VCaP (cell line): ENCODE results near the gene MOXD1.
"Not testable (repeated sequence)": the region's sequence is repeated elsewhere in the genome, so short reads cannot be mapped to it uniquely, and the experiment has no call there.

Experiments used
- H3K27ac ChIP-seq: fragments of 450-650 bp; 2 replicates; pipeline ENCODE4 v1.5.1; 2017
- TF ChIP-seq, protein P1 (sequence below): fragments of 450-650 bp; conservative IDR thresholded peaks from 2 replicates; pipeline ENCODE4 v1.5.1; 2017; ENCODE audit warnings: mild to moderate bottlenecking, moderate library complexity

Gene MOXD1

DNA sequence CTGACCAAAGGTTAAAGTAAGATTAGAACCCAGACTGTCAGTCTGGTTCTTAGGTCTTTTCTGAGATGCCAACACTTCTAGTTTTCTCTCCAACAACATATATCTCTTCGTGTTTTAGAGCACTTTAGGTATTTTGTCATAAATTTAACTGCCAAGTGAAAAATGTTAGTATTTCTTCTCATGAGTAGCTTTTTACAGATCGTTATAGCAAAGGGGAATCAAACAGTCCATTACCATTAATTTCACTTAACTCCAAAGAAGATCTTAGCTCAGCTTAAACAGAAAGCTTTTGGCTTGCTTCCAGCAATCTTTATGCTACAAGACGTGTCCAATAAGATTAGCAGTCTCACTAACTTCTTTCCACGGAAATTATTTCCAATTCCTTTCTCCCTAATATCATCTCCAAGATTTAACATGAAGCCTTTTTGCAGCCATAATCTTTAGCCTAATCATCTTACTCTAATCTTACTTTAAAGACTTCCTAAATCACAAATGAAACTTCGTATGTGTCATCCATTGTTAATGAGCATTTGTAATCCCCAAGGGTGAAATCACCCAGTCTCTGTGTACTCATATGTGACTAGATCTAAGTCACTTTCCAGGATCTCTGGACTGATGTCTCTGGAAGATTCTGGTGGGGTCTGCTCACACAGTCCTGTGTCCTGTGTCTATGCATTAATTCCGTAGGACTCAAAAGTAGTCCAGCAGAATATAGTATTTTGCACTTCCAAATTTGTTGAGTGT is 38.7 kb downstream of the MOXD1 start:
- no peak overlapping the region for H3K27ac ChIP-seq
- TF ChIP-seq, protein P1, sequence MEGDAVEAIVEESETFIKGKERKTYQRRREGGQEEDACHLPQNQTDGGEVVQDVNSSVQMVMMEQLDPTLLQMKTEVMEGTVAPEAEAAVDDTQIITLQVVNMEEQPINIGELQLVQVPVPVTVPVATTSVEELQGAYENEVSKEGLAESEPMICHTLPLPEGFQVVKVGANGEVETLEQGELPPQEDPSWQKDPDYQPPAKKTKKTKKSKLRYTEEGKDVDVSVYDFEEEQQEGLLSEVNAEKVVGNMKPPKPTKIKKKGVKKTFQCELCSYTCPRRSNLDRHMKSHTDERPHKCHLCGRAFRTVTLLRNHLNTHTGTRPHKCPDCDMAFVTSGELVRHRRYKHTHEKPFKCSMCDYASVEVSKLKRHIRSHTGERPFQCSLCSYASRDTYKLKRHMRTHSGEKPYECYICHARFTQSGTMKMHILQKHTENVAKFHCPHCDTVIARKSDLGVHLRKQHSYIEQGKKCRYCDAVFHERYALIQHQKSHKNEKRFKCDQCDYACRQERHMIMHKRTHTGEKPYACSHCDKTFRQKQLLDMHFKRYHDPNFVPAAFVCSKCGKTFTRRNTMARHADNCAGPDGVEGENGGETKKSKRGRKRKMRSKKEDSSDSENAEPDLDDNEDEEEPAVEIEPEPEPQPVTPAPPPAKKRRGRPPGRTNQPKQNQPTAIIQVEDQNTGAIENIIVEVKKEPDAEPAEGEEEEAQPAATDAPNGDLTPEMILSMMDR = no peak

- TF ChIP-seq, protein P1 = no peak
- no peak overlapping the region for H3K27ac ChIP-seq
Measured at GRCh38 chr6:132361101-132361500, 40.2 kb downstream of the MOXD1 start.

DNA sequence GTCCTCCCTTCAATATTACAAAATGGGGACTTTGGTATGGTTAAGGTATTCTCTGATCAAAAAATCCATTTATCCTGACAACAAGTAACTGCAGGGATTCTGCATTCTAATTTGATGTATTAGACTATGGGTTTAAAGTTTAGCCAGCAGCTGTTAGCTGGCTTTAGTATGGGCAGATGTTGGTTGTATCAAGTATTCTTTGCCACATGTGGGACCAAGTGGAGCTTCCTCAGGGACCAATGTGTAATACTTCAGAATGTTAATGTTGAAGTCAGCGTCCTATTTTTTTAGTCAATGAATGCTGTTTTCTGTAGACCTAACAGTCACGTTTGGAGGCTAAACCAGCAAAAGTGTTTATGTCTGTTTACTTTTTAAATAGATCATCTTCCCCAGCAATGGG is 41.4 kb downstream of the MOXD1 start:
- TF ChIP-seq, protein P1 = no peak
- no peak overlapping the region for H3K27ac ChIP-seq

- H3K27ac ChIP-seq = no peak overlapping the region
- TF ChIP-seq, protein P1 = no peak
Measured at GRCh38 chr6:132357120-132357519, 44.2 kb downstream of the MOXD1 start.

DNA sequence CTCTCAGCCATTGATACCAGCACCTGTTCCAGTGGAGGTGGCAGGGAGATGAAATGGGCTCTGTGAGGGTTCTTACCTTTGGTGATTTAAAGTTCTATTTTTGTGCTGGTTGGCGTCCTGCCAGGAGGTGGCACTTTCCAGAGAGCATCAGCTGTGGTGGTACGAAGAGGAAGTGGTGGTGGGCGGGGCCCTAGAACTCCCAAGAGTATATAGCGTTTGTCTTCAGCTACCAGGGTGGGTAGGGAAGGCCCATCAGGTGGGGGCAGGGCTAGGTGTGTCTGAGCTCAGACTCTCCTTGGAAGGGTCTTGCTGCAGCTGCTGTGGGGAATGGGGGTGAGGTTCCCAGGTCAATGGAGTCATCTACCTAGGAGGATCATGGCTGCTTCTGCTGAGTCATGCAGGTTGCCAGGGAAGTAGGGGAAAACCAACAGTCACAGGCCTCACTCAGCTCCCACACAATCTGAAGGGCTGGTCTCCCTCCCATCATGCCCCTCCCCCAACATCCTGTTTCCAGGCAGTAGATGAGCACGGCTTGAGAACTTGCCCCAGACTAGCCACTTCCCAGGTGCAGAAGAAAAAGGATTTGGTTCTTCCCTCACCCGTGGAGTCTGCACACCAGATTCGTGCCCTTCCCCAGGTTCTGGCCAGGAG is 46.6 kb downstream of the MOXD1 start:
- no peak overlapping the region for H3K27ac ChIP-seq
- TF ChIP-seq, protein P1 = no peak

GRCh38 chr6:132351986-132352385 is 49.3 kb downstream of the MOXD1 start:
- H3K27ac ChIP-seq = not testable (repeated sequence)

DNA sequence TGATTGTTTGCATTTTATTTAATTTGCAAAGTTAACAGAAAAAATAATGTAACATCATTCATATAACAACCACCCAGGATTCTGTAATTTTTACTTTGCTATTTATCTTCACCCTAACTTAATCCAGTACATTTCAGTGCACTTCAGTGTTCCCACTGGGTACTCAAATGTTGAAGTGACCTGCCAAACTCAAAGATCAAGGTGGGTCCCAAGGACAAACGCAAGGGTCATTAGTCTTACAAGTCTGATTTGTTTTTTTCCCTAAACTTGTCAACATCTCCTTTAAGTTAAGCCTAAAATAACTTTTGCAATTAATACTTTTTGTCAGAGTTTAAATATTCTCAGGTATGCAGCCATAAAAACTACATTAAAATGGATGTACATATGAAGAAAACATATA is 53.0 kb downstream of the MOXD1 start:
- TF ChIP-seq, protein P1 = no peak
- no peak overlapping the region for H3K27ac ChIP-seq

DNA sequence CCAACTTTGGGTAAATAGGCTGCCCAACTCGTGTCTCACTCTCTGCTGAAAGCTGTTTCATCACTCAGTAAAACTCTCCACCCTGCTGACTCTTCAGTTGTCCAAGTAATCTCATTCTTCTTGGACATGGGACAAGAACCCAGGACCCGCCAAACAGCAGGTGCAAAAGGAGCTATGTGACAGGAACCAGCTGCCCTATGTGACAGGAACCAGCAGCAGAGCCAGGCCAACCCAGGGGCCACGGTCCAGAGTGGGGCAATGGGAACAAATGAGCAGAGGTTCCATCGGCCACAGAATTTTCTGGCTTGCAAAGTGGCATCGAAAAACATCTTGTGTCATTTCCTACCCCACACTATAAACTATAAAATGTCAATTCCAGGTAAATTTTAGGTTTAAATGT is 56.5 kb downstream of the MOXD1 start:
- TF ChIP-seq, protein P1 = no peak

More for the DNA sequence above, 56.5 kb downstream of the MOXD1 start:
- no peak overlapping the region for H3K27ac ChIP-seq
